M059J (cell line): Measurements from ENCODE around the gene SSH3. TPM values are rescaled to one million over a fixed set of nuclear protein-coding genes. Genes with fewer than 3 reads are reported as not detected.

Experiments used
- DNase-seq: peaks from one replicate; pipeline ENCODE4 v3.0.0-alpha.2; 2012; ENCODE audit warnings: low read depth
- total RNA-seq: library from RNA; depleted of rRNA; stranded (reverse); fragments of >200 nt; shearing (Covaris generic); gene quantifications from 2 replicates; pipeline ENCODE4 v1.2.3, GENCODE V29; 2014

Gene SSH3
- total RNA-seq, 1 experiment from 2014 or later: 18.4 TPM

DNA sequence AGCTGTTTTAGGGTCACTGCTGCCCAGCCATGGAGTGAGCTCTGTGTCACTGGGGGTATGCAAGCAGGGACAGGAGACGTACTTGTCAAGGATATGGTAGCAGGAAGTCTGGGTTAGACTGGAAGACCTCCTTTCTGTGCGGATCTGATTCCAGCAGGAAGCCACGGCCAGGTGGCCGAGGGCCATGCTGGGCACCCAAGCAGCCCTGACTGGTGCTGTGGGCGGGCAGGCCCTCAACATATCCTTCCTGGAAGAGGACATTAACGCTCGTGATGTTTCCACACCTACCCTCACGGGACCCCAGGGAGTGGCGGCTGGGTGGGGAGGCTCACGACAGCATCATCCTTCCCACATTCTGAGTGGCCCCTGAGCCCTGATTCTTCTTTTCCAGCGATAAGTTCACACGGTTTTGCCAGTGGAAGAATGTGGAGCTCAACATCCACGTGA is 23.0 kb upstream of the SSH3 start:
- DNase-seq: no peak

DNA sequence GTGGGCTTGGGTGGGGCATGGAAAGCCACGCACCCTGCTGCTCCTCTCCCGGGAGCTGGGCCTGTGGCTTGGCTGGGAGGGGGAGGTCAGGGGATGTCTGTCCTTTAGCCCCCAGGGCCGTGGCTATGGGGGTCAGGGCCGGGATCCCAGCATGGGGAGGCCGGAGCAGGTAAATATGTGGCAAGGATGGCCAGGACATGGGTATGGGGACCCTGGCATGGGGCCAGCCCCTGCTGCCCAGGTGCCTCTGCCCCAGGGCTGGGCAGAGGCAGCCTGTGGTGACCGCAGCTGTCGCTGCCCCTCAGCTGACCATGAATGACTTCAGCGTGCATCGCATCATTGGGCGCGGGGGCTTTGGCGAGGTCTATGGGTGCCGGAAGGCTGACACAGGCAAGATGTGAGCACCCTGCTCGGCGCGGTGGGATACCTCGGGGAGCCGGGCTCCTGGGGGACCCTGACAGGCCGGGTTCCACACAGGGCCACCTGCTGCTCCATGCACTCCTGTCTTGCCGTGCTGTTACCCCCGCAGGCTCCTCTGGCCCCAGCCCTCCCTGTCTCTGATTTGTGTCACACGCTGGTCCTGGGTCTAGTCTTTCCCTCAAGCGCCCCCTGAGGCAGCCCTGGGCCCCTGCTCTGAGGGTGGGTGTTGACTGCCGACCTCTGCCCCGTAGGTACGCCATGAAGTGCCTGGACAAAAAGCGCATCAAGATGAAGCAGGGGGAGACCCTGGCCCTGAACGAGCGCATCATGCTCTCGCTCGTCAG is 22.4 kb upstream of the SSH3 start:
- no peak for DNase-seq

- DNase-seq: no peak
These were observed 21.7 kb upstream of the SSH3 start for GRCh38 chr11:67281552-67282150.

- DNase-seq: no peak
These were observed 21.0 kb upstream of the SSH3 start for GRCh38 chr11:67282155-67282875.

DNA sequence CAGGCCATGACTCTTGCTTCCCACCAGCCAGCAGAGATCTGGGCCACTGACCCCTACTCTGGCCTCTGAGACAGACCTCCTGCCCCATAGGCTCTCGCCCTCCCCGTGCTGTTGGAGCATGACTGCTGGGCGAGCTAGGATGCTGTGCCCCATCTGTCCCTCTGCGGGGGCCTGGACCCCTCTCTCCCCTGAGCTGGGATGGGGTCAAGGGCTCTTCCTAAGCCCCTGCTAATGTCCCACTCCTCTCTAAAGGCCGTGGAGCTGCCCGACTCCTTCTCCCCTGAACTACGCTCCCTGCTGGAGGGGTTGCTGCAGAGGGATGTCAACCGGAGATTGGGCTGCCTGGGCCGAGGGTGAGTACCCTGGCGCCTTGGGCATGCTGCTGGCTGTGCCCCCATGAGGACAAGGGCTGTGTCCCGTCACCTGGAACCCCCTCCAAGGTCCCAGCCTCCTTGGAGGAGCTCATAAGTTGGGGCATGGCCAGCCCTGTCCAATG is 20.4 kb upstream of the SSH3 start:
- DNase-seq: no peak

DNA sequence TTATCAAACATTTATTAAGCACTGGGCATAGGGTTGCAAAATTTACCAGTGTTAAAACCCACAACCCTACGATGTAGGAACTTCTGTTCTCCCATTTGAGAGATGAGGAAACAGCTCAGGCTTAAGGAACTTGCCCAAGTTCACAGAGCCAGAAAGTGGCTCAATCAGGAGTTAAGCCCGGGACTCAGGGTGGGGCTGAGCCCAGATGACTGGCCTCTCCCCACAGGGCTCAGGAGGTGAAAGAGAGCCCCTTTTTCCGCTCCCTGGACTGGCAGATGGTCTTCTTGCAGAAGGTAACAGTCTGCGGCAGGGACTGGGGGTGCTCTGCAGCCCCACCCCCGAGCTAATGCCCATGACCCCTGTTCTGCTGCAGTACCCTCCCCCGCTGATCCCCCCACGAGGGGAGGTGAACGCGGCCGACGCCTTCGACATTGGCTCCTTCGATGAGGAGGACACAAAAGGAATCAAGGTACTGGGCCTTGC is 19.8 kb upstream of the SSH3 start:
- DNase-seq: no peak

DNA sequence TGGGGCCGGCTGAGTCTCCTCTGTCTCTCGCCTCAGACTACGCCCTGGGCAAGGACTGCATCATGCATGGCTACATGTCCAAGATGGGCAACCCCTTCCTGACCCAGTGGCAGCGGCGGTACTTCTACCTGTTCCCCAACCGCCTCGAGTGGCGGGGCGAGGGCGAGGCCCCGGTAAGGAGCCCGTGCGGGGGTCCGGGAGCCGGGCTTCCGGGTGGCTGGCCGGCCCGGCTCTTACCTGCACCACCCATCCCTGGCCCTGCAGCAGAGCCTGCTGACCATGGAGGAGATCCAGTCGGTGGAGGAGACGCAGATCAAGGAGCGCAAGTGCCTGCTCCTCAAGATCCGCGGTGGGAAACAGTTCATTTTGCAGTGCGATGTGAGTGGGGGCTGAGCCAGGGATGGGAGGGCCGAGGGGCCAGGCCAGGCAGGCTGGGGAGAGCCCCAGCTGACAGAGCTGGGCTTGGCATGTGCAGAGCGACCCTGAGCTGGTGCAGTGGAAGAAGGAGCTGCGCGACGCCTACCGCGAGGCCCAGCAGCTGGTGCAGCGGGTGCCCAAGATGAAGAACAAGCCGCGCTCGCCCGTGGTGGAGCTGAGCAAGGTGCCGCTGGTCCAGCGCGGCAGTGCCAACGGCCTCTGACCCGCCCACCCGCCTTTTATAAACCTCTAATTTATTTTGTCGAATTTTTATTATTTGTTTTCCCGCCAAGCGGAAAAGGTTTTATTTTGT is 18.4 kb upstream of the SSH3 start:
- no peak for DNase-seq

GRCh38 chr11:67285541-67286498 is 17.5 kb upstream of the SSH3 start:
- no peak for DNase-seq

DNA sequence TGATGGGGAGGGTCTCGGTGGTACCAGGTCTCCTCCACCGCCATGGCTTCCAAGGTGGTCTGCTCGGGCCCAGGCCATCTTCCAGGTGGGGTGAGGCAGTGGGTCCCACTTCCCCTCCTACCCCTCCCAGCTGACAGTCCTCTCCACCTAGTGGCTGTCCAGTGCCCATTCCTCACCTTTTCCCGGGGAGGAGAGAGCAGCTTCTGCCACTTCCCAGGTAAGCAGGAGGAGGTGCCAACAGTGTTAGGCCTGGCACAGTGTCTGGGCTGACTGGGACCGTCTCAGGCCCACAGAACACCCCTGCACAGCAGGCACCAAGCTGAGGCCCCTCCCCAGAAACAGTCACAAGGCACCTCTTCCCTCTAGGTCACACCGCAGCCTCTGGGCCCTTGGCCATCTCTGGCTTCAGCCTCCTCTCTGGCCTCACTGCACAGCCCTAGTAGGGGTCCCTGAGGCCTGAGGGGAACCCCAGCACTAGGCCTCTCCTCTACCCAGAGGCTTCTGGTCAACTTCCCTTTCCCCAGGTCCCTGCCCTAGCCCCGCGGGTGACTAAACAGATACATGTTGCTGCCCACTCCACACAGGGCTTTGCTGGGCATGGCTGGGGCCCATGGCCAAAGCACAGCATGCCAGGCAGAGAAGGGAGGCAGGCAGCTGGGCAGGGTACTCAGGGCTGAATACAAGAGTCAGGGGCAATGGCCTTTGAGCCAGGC is 16.6 kb upstream of the SSH3 start:
- DNase-seq: no peak

GRCh38 chr11:67287355-67288197 is 15.8 kb upstream of the SSH3 start:
- DNase-seq: no peak

- no peak for DNase-seq
These were observed 15.2 kb upstream of the SSH3 start for GRCh38 chr11:67288198-67288451.

- DNase-seq: peak; percentile 85
These were observed 14.7 kb upstream of the SSH3 start for GRCh38 chr11:67288452-67289225.

DNA sequence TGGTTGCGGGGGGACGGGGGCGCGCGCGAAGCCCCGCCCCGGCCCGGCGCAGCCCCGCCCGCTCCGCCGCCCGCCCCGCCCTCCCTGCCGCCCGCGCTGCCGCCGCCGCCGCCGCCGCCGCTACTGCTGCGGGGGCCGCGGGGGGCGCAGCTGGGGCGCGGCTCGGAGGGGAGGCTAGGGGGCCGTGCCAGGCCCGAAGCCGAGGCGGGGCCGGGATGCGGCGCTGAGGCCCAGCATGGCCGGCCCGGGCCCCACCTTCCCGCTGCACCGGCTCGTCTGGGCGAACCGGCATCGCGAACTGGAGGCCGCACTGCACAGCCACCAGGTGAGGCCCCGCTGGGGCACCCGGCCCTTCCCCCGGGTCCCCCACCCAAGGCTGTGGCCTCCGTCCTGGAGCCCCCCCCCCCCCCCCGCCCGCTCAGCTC is 14.1 kb upstream of the SSH3 start, which contains the start of gene ANKRD13D:
Gene ANKRD13D, plus strand, starts transcription at position 78 of the 425 bp plus-strand sequence. Its CDS starts 158 bp downstream, at position 236.
- DNase-seq: no peak

DNA sequence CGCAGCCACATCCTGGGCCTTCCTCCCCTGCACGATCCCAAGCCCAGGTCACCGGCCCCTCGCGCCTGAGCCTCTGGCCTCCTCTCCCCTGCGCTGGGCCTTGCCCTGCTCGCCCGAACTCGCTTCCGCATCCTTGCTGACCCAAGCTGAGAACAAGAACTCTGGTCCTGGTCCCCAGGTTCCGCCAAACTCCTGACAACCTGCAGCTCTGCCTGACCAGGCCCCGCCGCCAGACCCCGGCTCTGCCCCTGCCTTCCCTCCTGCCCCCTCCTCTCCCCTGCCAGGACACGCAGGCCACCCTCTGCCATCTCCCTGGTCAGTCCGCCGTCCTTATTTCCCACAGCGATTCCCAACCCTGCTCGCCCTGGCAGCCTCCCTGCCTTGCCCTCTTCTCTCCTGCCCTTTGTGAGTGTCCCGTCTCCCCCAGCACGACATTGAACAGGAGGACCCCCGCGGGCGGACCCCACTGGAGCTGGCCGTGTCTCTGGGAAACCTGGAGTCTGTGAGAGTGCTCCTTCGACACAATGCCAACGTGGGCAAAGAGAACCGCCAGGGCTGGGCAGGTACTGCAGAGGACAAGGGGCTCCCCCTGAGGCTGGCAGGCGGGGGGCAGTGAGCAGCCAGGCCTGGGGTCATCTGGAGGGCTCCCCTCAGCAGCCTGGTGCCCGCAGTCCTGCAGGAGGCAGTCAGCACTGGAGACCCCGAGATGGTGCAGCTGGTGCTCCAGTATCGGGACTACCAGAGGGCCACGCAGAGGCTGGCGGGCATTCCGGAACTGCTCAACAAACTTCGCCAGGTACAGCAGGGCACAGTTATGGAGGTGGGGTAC is 13.5 kb upstream of the SSH3 start:
- DNase-seq: no peak

DNA sequence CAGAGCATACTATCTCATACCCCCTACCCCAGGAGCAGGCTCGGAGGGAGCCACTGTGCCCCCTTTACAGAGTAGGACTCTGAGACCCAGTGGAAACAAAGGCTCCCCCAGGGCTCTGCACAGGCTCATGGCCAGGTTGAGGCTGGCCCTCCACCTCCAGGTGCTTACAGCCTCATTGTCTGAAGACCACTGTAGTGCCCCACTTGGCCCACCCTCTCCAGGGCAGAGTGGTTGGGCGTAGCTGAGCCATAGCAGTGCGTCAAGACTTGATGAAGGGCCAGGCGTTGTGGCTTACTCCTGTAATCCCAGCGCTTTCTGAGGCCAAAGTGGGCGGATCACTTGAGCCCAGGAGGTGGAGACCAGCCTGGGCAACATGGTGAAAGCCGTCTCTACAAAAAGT is 12.5 kb upstream of the SSH3 start:
- no peak for DNase-seq

DNA sequence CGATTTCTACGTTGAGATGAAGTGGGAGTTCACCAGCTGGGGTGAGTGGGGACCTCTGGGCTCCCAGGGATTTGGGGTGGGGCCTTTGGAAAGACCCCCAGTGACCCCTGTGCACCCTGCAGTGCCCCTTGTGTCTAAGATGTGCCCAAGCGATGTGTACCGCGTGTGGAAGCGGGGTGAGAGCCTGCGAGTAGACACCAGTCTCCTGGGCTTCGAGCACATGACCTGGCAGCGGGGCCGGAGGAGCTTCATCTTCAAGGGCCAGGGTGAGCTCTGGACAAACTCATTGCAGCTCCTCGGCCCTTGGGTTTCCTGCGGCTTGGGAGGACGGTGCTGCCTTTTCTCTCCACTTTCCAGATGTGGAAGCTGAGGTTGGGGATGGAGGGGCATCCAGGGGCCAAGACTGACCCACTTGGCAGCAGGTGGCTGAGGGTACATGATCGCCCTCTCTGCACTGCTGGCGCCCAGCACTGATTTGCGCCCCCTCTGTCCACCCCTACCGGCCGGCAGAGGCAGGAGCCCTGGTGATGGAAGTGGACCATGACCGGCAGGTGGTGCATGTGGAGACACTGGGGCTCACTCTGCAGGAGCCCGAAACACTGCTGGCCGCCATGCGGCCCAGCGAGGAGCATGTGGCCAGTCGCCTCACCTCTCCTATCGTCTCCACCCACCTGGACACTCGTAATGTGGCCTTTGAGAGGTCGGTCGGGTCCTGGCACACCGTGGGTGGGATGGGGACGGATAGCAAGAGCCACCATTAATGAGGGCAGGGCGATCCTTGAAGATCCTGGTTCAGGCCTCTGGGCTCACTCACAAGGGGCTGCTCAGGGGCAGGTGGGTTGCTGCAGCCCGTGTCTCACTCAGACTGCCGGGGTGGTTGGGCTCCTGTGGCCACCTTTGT is 11.6 kb upstream of the SSH3 start:
- no peak for DNase-seq
